ENCODE results near the gene GALNT2. TPM values are rescaled to one million over a fixed set of nuclear protein-coding genes. Genes with fewer than 3 reads are reported as not detected.

The GALNT2 gene
- total and polyA plus RNA-seq, 4 donors = 47.5 to 182 (median 114) TPM

DNA sequence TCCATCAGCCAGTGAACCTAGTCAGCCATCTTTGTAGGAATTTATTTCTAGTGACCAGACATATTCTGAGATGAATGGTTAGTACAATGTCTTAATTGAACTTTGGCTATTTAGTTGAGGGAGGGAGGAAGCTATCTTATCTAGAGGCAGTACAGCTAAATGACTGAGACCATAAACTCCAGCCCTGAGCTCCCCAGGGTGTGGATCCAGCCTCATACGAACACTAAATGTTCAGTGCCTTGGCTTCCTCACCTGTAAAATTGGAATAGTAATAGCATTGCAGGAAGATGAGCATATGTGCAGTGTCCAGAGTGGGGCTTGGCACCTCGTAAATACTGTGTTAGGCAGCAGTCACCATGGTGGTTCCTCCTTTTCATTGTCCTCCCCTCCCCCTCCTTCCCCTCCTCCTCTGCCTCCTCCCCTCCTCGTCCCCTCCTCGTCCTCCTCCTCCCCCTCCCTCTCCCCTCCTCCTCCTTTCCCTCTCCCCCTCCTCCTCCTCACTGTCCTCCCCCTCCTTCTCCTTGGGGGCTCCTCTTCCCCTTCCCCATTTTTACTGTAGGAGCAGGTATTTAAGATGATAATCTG lies 108.2 kb downstream of the GALNT2 start:
- Histone ChIP-seq H3K27me3 (ENCODE audit: control insufficient read depth in 4 of 4, insufficient read depth in 4 of 4, low read length in 3 of 4) (no peaks in the 10 kb centered on the region), H3K9me3 (ENCODE audit: control insufficient read depth in 4 of 4, low read length in 3 of 4) (no peaks in the 10 kb centered on the region), H3K4me1 (ENCODE audit: control insufficient read depth in 4 of 4, insufficient read depth in 4 of 4, low read length in 3 of 4) (peaks cover 2 to 7% (median 5%) of the 10 kb centered on the region in 4 donors), H3K36me3 (ENCODE audit: control insufficient read depth in 4 of 4, insufficient read depth in 3 of 4, low read depth in 1 of 4, low read length in 3 of 4) (peaks cover 4 to 13% (median 6%) of the 10 kb centered on the region in 4 donors), H3K4me3 (ENCODE audit: low read depth in 1 of 3, low read length in 3 of 3) (no peak overlapping the region), H3K27ac (ENCODE audit: low read depth in 1 of 2, low read length in 2 of 2) (no peak overlapping the region), H3K9ac (ENCODE audit: low read depth in 1 of 2, low read length in 2 of 2) (no peak overlapping the region)
- TF ChIP-seq RAD21 (IDR thresholded peaks at IDR 0.05) = no peak
- no peak for TF ChIP-seq GABPA (IDR thresholded peaks at IDR 0.05 in 1 of 2, conservative IDR thresholded peaks at IDR 0.05 in 1 of 2)
- TF ChIP-seq NR2F2 (IDR thresholded peaks at IDR 0.05) = no peak
- no peak for TF ChIP-seq HNF4G (IDR thresholded peaks at IDR 0.05)
- TF ChIP-seq RXRA (IDR thresholded peaks at IDR 0.05) = no peak
- TF ChIP-seq, protein P1, sequence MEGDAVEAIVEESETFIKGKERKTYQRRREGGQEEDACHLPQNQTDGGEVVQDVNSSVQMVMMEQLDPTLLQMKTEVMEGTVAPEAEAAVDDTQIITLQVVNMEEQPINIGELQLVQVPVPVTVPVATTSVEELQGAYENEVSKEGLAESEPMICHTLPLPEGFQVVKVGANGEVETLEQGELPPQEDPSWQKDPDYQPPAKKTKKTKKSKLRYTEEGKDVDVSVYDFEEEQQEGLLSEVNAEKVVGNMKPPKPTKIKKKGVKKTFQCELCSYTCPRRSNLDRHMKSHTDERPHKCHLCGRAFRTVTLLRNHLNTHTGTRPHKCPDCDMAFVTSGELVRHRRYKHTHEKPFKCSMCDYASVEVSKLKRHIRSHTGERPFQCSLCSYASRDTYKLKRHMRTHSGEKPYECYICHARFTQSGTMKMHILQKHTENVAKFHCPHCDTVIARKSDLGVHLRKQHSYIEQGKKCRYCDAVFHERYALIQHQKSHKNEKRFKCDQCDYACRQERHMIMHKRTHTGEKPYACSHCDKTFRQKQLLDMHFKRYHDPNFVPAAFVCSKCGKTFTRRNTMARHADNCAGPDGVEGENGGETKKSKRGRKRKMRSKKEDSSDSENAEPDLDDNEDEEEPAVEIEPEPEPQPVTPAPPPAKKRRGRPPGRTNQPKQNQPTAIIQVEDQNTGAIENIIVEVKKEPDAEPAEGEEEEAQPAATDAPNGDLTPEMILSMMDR (IDR thresholded peaks at IDR 0.05; ENCODE audit: low read depth, low read length, missing input control) = no peak
- TF ChIP-seq, protein P2, sequence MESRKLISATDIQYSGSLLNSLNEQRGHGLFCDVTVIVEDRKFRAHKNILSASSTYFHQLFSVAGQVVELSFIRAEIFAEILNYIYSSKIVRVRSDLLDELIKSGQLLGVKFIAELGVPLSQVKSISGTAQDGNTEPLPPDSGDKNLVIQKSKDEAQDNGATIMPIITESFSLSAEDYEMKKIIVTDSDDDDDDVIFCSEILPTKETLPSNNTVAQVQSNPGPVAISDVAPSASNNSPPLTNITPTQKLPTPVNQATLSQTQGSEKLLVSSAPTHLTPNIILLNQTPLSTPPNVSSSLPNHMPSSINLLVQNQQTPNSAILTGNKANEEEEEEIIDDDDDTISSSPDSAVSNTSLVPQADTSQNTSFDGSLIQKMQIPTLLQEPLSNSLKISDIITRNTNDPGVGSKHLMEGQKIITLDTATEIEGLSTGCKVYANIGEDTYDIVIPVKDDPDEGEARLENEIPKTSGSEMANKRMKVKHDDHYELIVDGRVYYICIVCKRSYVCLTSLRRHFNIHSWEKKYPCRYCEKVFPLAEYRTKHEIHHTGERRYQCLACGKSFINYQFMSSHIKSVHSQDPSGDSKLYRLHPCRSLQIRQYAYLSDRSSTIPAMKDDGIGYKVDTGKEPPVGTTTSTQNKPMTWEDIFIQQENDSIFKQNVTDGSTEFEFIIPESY (IDR thresholded peaks at IDR 0.05) = no peak
- TF ChIP-seq, protein P3, sequence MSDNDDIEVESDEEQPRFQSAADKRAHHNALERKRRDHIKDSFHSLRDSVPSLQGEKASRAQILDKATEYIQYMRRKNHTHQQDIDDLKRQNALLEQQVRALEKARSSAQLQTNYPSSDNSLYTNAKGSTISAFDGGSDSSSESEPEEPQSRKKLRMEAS (IDR thresholded peaks at IDR 0.05) = no peak
- no peak for TF ChIP-seq YY1 (IDR thresholded peaks at IDR 0.05)
- no peak for TF ChIP-seq SP1 (IDR thresholded peaks at IDR 0.05)
- TF ChIP-seq FOXA2 (IDR thresholded peaks at IDR 0.05) = no peak
- TF ChIP-seq JUND (IDR thresholded peaks at IDR 0.05) = no peak
- TF ChIP-seq HNF4A (conservative IDR thresholded peaks at IDR 0.05) = no peak
- TF ChIP-seq TAF1 (conservative IDR thresholded peaks at IDR 0.05) = no peak
- TF ChIP-seq, protein P4, sequence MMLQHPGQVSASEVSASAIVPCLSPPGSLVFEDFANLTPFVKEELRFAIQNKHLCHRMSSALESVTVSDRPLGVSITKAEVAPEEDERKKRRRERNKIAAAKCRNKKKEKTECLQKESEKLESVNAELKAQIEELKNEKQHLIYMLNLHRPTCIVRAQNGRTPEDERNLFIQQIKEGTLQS (IDR thresholded peaks at IDR 0.05) = no peak
- TF ChIP-seq FOXA1 (IDR thresholded peaks at IDR 0.05) = no peak
- TF ChIP-seq, protein P5, sequence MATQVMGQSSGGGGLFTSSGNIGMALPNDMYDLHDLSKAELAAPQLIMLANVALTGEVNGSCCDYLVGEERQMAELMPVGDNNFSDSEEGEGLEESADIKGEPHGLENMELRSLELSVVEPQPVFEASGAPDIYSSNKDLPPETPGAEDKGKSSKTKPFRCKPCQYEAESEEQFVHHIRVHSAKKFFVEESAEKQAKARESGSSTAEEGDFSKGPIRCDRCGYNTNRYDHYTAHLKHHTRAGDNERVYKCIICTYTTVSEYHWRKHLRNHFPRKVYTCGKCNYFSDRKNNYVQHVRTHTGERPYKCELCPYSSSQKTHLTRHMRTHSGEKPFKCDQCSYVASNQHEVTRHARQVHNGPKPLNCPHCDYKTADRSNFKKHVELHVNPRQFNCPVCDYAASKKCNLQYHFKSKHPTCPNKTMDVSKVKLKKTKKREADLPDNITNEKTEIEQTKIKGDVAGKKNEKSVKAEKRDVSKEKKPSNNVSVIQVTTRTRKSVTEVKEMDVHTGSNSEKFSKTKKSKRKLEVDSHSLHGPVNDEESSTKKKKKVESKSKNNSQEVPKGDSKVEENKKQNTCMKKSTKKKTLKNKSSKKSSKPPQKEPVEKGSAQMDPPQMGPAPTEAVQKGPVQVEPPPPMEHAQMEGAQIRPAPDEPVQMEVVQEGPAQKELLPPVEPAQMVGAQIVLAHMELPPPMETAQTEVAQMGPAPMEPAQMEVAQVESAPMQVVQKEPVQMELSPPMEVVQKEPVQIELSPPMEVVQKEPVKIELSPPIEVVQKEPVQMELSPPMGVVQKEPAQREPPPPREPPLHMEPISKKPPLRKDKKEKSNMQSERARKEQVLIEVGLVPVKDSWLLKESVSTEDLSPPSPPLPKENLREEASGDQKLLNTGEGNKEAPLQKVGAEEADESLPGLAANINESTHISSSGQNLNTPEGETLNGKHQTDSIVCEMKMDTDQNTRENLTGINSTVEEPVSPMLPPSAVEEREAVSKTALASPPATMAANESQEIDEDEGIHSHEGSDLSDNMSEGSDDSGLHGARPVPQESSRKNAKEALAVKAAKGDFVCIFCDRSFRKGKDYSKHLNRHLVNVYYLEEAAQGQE (IDR thresholded peaks at IDR 0.05) = no peak
- TF ChIP-seq EGR1 (IDR thresholded peaks at IDR 0.05; ENCODE audit: low read depth in 2 of 2) = no peak
- no peak for DNase-seq (ENCODE audit: low spot score)
- 77% methylated on average over 4 of the region's 4 CpGs for WGBS
